HG02852 (cell line): ENCODE results near the gene NCOA1.

Source experiments
- ATAC-seq: cut with Tn5 transposase; IDR thresholded peaks from one replicate; pipeline ENCODE4 v1.9.1; 2021; ENCODE audit warnings: mild to moderate bottlenecking, moderate library complexity; ENCODE audit not compliant: unreplicated experiment

Gene NCOA1

DNA sequence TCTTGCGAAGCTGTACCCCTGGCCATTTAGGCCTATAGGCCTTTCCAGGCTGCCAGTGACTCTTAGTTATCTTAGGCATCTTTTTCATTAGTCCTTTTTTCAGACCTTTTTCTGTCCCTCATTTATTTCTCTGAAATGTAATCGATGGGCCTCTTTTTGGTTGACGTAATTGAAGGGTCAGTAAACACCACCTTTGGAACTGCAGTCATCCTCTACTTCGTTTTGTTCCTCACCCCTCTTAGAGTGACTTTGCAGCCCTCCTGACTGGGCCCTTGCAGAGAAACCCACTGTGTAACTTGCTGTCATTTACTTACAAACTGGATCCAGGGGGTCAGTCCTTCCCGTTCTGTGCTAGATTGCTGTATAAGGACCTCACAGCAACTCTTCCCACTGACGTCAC is 325.4 kb downstream of the NCOA1 start:
- no peak for ATAC-seq

DNA sequence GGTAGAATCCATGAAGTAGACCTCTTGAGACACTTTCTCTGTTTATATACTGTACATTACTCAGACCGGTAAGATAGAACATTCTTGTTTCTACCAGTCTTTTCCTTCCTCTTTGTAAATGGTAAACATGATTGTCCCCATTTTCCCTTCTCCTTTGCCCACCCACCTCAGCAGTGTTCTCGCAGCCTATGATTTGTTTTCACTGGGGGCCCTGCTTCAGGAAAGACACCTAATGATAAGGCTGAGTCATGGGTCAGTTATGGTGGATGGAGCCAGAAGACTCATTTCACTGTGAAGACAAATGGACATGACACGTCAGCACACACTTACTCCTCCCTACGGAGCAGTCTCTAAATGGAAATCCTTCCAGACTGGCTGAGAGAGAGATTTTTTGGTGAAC is 325.8 kb downstream of the NCOA1 start:
- no peak for ATAC-seq

- ATAC-seq: no peak
Observed at GRCh38 chr2:24818721-24819167, 327.7 kb downstream of the NCOA1 start.

- ATAC-seq: no peak
Observed at GRCh38 chr2:24819442-24820174, 328.6 kb downstream of the NCOA1 start.

DNA sequence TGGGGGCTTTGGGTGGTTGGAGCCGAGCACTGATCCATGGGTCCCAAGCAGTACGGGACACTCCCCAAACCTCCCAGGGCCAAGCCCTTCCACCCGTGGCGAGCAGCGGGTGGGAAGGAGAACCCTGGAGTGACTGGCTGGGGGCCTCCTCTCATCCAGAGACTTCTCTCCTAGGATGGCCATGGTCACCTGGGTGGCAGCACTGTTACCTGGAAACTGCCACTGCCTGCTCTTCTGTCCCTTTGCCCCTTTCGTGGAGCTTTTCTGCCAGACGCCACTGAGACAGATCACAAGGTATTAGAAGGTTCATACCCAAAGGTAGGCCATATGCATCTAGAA is 329.1 kb downstream of the NCOA1 start:
- ATAC-seq: no peak
